Neural cell (in vitro differentiated cells): ENCODE results near the gene WNK3. TPM values are rescaled to one million over a fixed set of nuclear protein-coding genes. Genes with fewer than 3 reads are reported as not detected.

Source experiments
- H2AFZ ChIP-seq: fragments of 200-600, 300-800 bp; sonication (generic), shearing (Covaris generic); 2 replicates; pipeline ENCODE4 v1.6.0; 2014; ENCODE audit warnings: low read depth, mild to moderate bottlenecking, antibody characterized with exemption, low read length, moderate library complexity
- H3F3A ChIP-seq: fragments of 200-600 bp; shearing (Covaris generic); 2 replicates; pipeline ENCODE4 v1.6.1; 2016; ENCODE audit warnings: mild to moderate bottlenecking, moderate library complexity, mixed read lengths, antibody characterized with exemption, low read length; ENCODE audit not compliant: insufficient read depth, poor library complexity, severe bottlenecking
- H3K27ac ChIP-seq: fragments of 200-600, 300-800 bp; sonication (generic), shearing (Covaris generic); 2 replicates; pipeline ENCODE4 v1.5.1; 2014; ENCODE audit warnings: mild to moderate bottlenecking, low read length, moderate library complexity
- H3K27me3 ChIP-seq: fragments of 300-800, 200-600 bp; sonication (generic), shearing (Covaris generic); 2 replicates; pipeline ENCODE4 v1.6.0; 2014; ENCODE audit warnings: mild to moderate bottlenecking, low read depth, low read length, moderate library complexity; ENCODE audit not compliant: insufficient read depth
- H3K36me3 ChIP-seq: fragments of 300-800, 200-600 bp; sonication (generic), shearing (Covaris generic); 2 replicates; pipeline ENCODE4 v1.5.1; 2014; ENCODE audit warnings: mild to moderate bottlenecking, antibody characterized with exemption, low read length, moderate library complexity; ENCODE audit not compliant: insufficient read depth
- H3K4me2 ChIP-seq: fragments of 300-800, 200-600 bp; sonication (generic), shearing (Covaris generic); 2 replicates; pipeline ENCODE4 v1.6.0; 2014; ENCODE audit warnings: mild to moderate bottlenecking, low read length
- H3K4me3 ChIP-seq: fragments of 300-800, 200-600 bp; sonication (generic), shearing (Covaris generic); 2 replicates; pipeline ENCODE4 v1.5.1; 2014; ENCODE audit warnings: mild to moderate bottlenecking, low read length, moderate library complexity
- H3K79me2 ChIP-seq: fragments of 200-600 bp; shearing (Covaris generic); replicated peaks from 2 replicates; pipeline ENCODE4 v1.6.0; 2014; ENCODE audit warnings: mild to moderate bottlenecking, low read length, moderate library complexity; ENCODE audit not compliant: insufficient read depth
- H3K9ac ChIP-seq: fragments of 300-800, 200-600 bp; sonication (generic), shearing (Covaris generic); 2 replicates; pipeline ENCODE4 v1.6.1; 2016; ENCODE audit warnings: mild to moderate bottlenecking, low read length, mixed read lengths
- H3K9me2 ChIP-seq: fragments of 200-600 bp; shearing (Covaris generic); 2 replicates; pipeline ENCODE4 v1.6.1; 2016; ENCODE audit warnings: mild to moderate bottlenecking, low read length, mixed read lengths; ENCODE audit not compliant: insufficient read depth
- H3K9me3 ChIP-seq: fragments of 200-600, 300-800 bp; sonication (generic), shearing (Covaris generic); 2 replicates; pipeline ENCODE4 v1.6.1; 2016; ENCODE audit warnings: mild to moderate bottlenecking, mixed run types, low read length, moderate library complexity, mixed read lengths
- H4K20me1 ChIP-seq: fragments of 200-600 bp; shearing (Covaris generic); 2 replicates; pipeline ENCODE4 v1.6.1; 2016; ENCODE audit warnings: mild to moderate bottlenecking, mixed run types; ENCODE audit not compliant: insufficient read depth
- CTCF ChIP-seq: fragments of 450-650 bp; IDR thresholded peaks from 2 replicates; pipeline ENCODE4 v1.5.1; 2014; ENCODE audit warnings: antibody characterized with exemption, mild to moderate bottlenecking, moderate library complexity; ENCODE audit not compliant: poor library complexity, severe bottlenecking
- EP300 ChIP-seq: fragments of 450-650 bp; conservative IDR thresholded peaks from 2 replicates; pipeline ENCODE4 v1.6.1; 2014; ENCODE audit warnings: antibody characterized with exemption, mild to moderate bottlenecking, moderate library complexity; ENCODE audit not compliant: poor library complexity, severe bottlenecking
- EZH2 ChIP-seq: fragments of 200-600, 300-800 bp; shearing (Covaris generic), sonication (generic); IDR thresholded peaks from 2 replicates; pipeline ENCODE4 v1.6.1; 2014; ENCODE audit warnings: antibody characterized with exemption, low read length, borderline replicate concordance, mild to moderate bottlenecking; ENCODE audit not compliant: insufficient read depth, poor library complexity, severe bottlenecking
- MXI1 ChIP-seq: fragments of 450-650 bp; conservative IDR thresholded peaks from 2 replicates; pipeline ENCODE4 v1.6.1; 2014; ENCODE audit warnings: antibody characterized with exemption, mild to moderate bottlenecking; ENCODE audit not compliant: poor library complexity, severe bottlenecking
- POLR2AphosphoS5 ChIP-seq: IDR thresholded peaks from 2 replicates; pipeline ENCODE4 v1.6.1; 2012
- RAD21 ChIP-seq: fragments of 450-650 bp; conservative IDR thresholded peaks from 2 replicates; pipeline ENCODE4 v1.6.1; 2014; ENCODE audit warnings: antibody characterized with exemption, mild to moderate bottlenecking, moderate library complexity
- REST ChIP-seq: IDR thresholded peaks from 2 replicates; pipeline ENCODE4 v1.6.1; 2012; ENCODE audit warnings: borderline replicate concordance
- SMC3 ChIP-seq: fragments of 450-650 bp; conservative IDR thresholded peaks from 2 replicates; pipeline ENCODE4 v1.6.1; 2014; ENCODE audit warnings: antibody characterized with exemption, mild to moderate bottlenecking, moderate library complexity; ENCODE audit not compliant: poor library complexity
- TAF1 ChIP-seq: IDR thresholded peaks from 2 replicates; pipeline ENCODE4 v1.6.1; 2012; ENCODE audit warnings: low read depth
- polyA plus RNA-seq: library from polyadenylated mRNA; depleted of rRNA; stranded (reverse); fragments of >200 nt; gene quantifications from 2 replicates; pipeline ENCODE4 v1.2.3, GENCODE V29; 2014

Gene WNK3
- polyA plus RNA-seq, 1 donor from 2014 or later: 35.0 TPM

DNA sequence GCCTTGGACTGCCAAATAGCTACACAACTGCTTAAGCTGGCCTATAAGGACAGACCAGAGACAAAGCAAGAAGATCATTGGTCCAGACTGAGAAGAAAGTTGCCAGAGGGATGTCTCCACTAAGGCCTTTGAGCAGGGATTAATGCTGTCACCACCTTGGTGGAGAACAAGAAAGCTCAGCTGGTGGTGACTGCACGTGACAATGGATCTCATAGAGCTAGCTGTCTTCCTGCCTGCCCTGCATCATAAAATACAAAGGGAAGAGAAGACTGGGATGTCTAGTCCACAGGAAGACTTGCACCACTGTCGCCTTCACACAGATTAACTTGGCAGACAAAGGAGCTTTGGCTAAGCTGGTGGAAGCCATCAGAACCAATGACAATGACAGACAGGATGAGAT lies 134.3 kb downstream of the WNK3 start:
- H3F3A ChIP-seq: no peaks in the 10 kb centered on the region
- TF ChIP-seq RAD21 (no peak), SMC3 (no peak), TAF1 (no peak), EP300 (no peak), POLR2AphosphoS5 (no peak)
- H3K27ac ChIP-seq: no peak overlapping the region

GRCh38 chrX:54213603-54214002 lies 144.2 kb downstream of the WNK3 start:
- H3F3A ChIP-seq: no peaks in the 10 kb centered on the region
- no peak overlapping the region for H3K27ac ChIP-seq
- H3K9ac ChIP-seq: no peak overlapping the region
- H3K79me2 ChIP-seq: no peaks in the 10 kb centered on the region
- H3K4me2 ChIP-seq: no peak overlapping the region
- no peaks in the 10 kb centered on the region for H3K9me2 ChIP-seq
- no peak for TF ChIP-seq TAF1
- H3K9me3 ChIP-seq: no peaks in the 10 kb centered on the region
- no peak overlapping the region for H2AFZ ChIP-seq
- no peak overlapping the region for H3K4me3 ChIP-seq
- no peaks in the 10 kb centered on the region for H3K36me3 ChIP-seq
- H4K20me1 ChIP-seq: no peaks in the 10 kb centered on the region
- H3K27me3 ChIP-seq: no peaks in the 10 kb centered on the region

More for the DNA sequence above, 134.3 kb downstream of the WNK3 start:
- no peaks in the 10 kb centered on the region for H4K20me1 ChIP-seq
- no peaks in the 10 kb centered on the region for H3K9me2 ChIP-seq
- H3K27me3 ChIP-seq: no peaks in the 10 kb centered on the region
- no peaks in the 10 kb centered on the region for H3K36me3 ChIP-seq
- H2AFZ ChIP-seq: no peak overlapping the region
- H3K4me2 ChIP-seq: no peak overlapping the region
- no peak overlapping the region for H3K4me3 ChIP-seq
- H3K9ac ChIP-seq: no peak overlapping the region
- H3K79me2 ChIP-seq: no peaks in the 10 kb centered on the region
- H3K9me3 ChIP-seq: no peaks in the 10 kb centered on the region

- H3K9me3 ChIP-seq: no peaks in the 10 kb centered on the region
- H3K9me2 ChIP-seq: no peaks in the 10 kb centered on the region
- no peak overlapping the region for H3K27ac ChIP-seq
- H3K4me3 ChIP-seq: no peak overlapping the region
- no peaks in the 10 kb centered on the region for H3K79me2 ChIP-seq
- H3K9ac ChIP-seq: no peak overlapping the region
- no peak overlapping the region for H2AFZ ChIP-seq
- TF ChIP-seq POLR2AphosphoS5: no peak
- no peak for TF ChIP-seq RAD21
- no peaks in the 10 kb centered on the region for H3K27me3 ChIP-seq
- H3K4me2 ChIP-seq: no peak overlapping the region
- no peaks in the 10 kb centered on the region for H4K20me1 ChIP-seq
- H3F3A ChIP-seq: no peaks in the 10 kb centered on the region
- no peaks in the 10 kb centered on the region for H3K36me3 ChIP-seq
Observed at GRCh38 chrX:54208531-54208930, 149.3 kb downstream of the WNK3 start.

DNA sequence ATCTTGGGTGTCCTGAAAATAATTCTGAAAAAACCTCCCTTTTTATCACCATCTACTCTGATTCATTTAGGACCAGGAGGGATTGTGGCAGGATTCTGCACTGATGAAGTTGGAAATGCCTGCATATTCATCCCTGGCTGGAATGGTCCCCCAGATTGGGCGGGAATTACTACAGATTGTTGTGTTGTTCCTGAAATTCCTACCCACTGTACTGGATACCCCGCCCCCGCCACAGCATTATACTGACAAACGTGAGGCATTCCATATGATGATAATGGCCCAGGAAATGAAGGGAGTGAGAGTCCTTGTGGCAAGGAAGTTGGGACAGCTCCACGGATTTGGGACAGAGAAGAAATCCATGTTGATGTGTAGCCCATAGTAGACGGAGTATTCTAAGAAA lies 159.6 kb downstream of the WNK3 start:
- no peak overlapping the region for H3K27ac ChIP-seq
- H3K4me3 ChIP-seq: no peak overlapping the region
- TF ChIP-seq RAD21: no peak
- no peak for TF ChIP-seq MXI1
- TF ChIP-seq EP300: no peak
- no peak for TF ChIP-seq CTCF
- no peak for TF ChIP-seq REST
- TF ChIP-seq TAF1: no peak
- no peak for TF ChIP-seq EZH2
- TF ChIP-seq SMC3: no peak
- TF ChIP-seq POLR2AphosphoS5: no peak
- no peak overlapping the region for H3K4me2 ChIP-seq
- no peaks in the 10 kb centered on the region for H3F3A ChIP-seq
- no peaks in the 10 kb centered on the region for H3K9me3 ChIP-seq
- H4K20me1 ChIP-seq: no peaks in the 10 kb centered on the region
- H3K9ac ChIP-seq: no peak overlapping the region
- H3K27me3 ChIP-seq: no peaks in the 10 kb centered on the region
- no peaks in the 10 kb centered on the region for H3K9me2 ChIP-seq
- no peaks in the 10 kb centered on the region for H3K79me2 ChIP-seq
- H3K36me3 ChIP-seq: no peaks in the 10 kb centered on the region
- H2AFZ ChIP-seq: no peak overlapping the region
